ENCODE measurements around the gene CCDC81.

The CCDC81 gene

DNA sequence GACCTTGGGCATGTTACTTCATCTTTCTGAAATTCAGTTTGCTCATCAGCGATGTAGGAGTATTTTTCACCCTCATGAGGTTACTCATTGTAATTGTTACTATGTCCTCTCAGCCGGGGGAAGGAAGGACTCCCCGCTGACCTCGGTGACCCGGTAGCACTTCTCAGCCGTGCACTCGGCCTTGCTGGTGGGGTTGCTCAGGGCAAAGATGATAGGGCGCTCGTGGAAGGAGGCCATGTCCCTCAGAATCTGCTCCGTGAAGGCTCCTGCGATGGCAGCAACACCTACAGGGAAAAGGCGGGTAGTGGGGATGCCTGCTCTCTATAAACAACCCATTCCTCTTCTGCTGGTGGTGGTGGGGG lies 72.2 kb downstream of the CCDC81 start:
- Histone ChIP-seq H4K8ac (ENCODE audit: low read depth, low read length) (no peak overlapping the region), H2BK12ac (ENCODE audit: low read length) (no peak overlapping the region), H4K12ac (ENCODE audit: low read depth, low read length) (no peak overlapping the region), H3K4me1 (ENCODE audit: control insufficient read depth in 1 of 2, insufficient read depth in 2 of 2, low read length in 2 of 2) (peaks cover 0 to 10% of the 10 kb centered on the region in 2 experiments), H3K4ac (ENCODE audit: low read depth, low read length) (no peak overlapping the region), H3K14ac (ENCODE audit: low read length) (no peak overlapping the region), H2BK120ac (ENCODE audit: insufficient read depth, low read length, poor library complexity) (no peak overlapping the region), H3K79me1 (ENCODE audit: low read length) (no peaks in the 10 kb centered on the region), H3K36me3 (ENCODE audit: control insufficient read depth in 1 of 2, insufficient read depth in 2 of 2, low read length in 2 of 2) (no peaks in the 10 kb centered on the region), H2AFZ (ENCODE audit: insufficient read depth, low read length, poor library complexity) (no peak overlapping the region), H3K79me2 (ENCODE audit: control insufficient read depth, insufficient read depth, low read length, poor library complexity) (no peaks in the 10 kb centered on the region), H2BK5ac (ENCODE audit: low read depth, low read length, poor library complexity) (no peak overlapping the region), H3K27me3 (ENCODE audit: insufficient read depth, low read length) (no peaks in the 10 kb centered on the region), H3K23ac (ENCODE audit: low read length) (no peak overlapping the region), H3K18ac (ENCODE audit: low read length) (no peak overlapping the region), H4K91ac (ENCODE audit: low read depth, low read length) (no peak overlapping the region), H3K9me3 (ENCODE audit: insufficient read depth, low read depth, low read length) (no peaks in the 10 kb centered on the region), H3K4me2 (ENCODE audit: low read length) (no peak overlapping the region), H3K27ac (ENCODE audit: low read depth, low read length) (no peak overlapping the region), H3K9ac (ENCODE audit: low read length) (no peak overlapping the region), H3K4me3 (ENCODE audit: low read depth, low read length) (no peak overlapping the region), H2AK5ac (ENCODE audit: low read length) (no peak overlapping the region)
- DNase-seq, result no peak
- no CpG with 5 or more reads among the region's 12 CpGs for WGBS (ENCODE audit: extremely low coverage, insufficient coverage, insufficient read length)

DNA sequence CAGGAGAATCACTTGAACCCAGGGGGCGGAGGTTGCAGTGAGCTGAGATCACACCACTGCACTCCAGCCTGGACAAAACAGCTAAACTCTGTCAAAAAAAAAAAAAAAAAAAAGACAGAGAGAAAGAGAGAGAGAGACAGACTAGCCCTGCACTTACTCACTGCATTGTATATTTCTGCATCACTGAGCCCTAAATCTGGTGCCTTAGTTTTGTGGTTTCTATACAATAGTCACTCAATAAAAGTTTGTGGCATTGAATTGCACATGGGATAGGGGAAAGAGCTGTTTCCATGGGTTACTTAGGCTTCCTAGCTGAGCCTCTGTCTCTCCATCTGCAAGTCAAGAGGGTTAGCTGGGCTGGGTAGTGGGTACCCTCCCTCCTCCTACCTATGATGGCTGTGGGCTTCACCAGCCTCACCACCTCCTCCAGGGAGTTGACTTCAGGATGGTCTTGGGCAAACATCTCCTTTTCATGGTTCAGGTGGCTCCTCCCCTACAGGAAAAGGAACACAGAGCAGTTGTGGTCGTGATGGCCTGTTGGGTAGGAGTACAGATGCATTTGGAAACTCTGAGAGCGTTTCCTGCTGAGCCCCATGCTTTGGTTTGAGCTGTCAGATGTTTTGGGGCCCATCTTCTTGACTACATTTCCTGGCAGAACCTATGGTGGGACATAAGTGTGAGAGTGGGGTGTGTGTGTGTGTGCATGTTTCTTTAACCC lies 73.2 kb downstream of the CCDC81 start:
- H3K9me3 ChIP-seq (ENCODE audit: insufficient read depth, low read depth, low read length), result no peaks in the 10 kb centered on the region
- no peak overlapping the region for H4K12ac ChIP-seq (ENCODE audit: low read depth, low read length)
- H3K79me2 ChIP-seq (ENCODE audit: control insufficient read depth, insufficient read depth, low read length, poor library complexity), result no peaks in the 10 kb centered on the region
- H2AFZ ChIP-seq (ENCODE audit: insufficient read depth, low read length, poor library complexity), result no peak overlapping the region
- H3K4me3 ChIP-seq (ENCODE audit: low read depth, low read length), result no peak overlapping the region
- no peak overlapping the region for H3K18ac ChIP-seq (ENCODE audit: low read length)
- no peak for DNase-seq
- no peak overlapping the region for H4K8ac ChIP-seq (ENCODE audit: low read depth, low read length)
- no peaks in the 10 kb centered on the region for H3K27me3 ChIP-seq (ENCODE audit: insufficient read depth, low read length)
- H4K91ac ChIP-seq (ENCODE audit: low read depth, low read length), result no peak overlapping the region
- H2BK12ac ChIP-seq (ENCODE audit: low read length), result no peak overlapping the region
- no peak overlapping the region for H3K9ac ChIP-seq (ENCODE audit: low read length)
- H3K36me3 ChIP-seq (ENCODE audit: control insufficient read depth in 1 of 2, insufficient read depth in 2 of 2, low read length in 2 of 2), result no peaks in the 10 kb centered on the region
- H3K4me1 ChIP-seq (ENCODE audit: control insufficient read depth in 1 of 2, insufficient read depth in 2 of 2, low read length in 2 of 2), result peaks cover 0 to 2% of the 10 kb centered on the region in 2 experiments
- H3K4me2 ChIP-seq (ENCODE audit: low read length), result no peak overlapping the region
- H3K23ac ChIP-seq (ENCODE audit: low read length), result no peak overlapping the region
- WGBS (ENCODE audit: extremely low coverage, insufficient coverage, insufficient read length), result no CpG with 5 or more reads among the region's 3 CpGs
- H3K79me1 ChIP-seq (ENCODE audit: low read length), result no peaks in the 10 kb centered on the region
- H2BK5ac ChIP-seq (ENCODE audit: low read depth, low read length, poor library complexity), result no peak overlapping the region
- no peak overlapping the region for H3K14ac ChIP-seq (ENCODE audit: low read length)
- H2BK120ac ChIP-seq (ENCODE audit: insufficient read depth, low read length, poor library complexity), result no peak overlapping the region
- H3K4ac ChIP-seq (ENCODE audit: low read depth, low read length), result no peak overlapping the region
- no peak overlapping the region for H3K27ac ChIP-seq (ENCODE audit: low read depth, low read length)
- H2AK5ac ChIP-seq (ENCODE audit: low read length), result no peak overlapping the region

DNA sequence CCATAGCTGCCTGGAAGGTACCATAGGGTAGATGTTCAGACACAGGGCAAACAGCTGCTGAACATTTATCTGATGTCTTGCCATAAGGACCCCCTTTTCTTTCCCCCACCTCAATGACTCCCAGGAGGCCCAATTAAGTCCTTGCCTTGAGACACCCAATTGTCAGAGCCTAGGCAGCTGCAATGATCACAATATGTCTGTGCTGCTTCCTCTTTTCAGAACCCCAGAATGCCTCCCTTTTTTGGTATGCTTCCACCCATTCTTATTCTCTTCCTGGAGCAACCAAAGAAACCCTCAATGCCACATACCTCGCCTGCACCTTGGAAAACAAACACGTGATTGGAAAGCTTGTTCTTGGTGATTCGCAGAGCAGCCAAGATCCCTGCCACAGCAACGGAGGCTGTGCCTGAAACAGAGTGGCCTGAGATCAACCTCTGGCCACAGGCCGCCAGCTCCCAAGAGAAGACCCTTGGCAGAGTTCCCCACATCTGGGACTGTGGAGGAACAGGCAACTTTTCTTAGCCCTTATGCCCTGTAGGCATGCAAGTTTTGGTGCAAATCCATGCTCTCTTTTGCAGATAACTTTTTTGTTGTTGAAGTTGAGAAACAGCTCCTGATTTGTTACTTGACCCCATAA lies 75.4 kb downstream of the CCDC81 start:
- Histone ChIP-seq H3K36me3 (ENCODE audit: control insufficient read depth in 1 of 2, insufficient read depth in 2 of 2, low read length in 2 of 2) (no peaks in the 10 kb centered on the region), H3K9me3 (ENCODE audit: insufficient read depth, low read depth, low read length) (no peaks in the 10 kb centered on the region), H4K12ac (ENCODE audit: low read depth, low read length) (no peak overlapping the region), H2AFZ (ENCODE audit: insufficient read depth, low read length, poor library complexity) (no peak overlapping the region), H3K27me3 (ENCODE audit: insufficient read depth, low read length) (no peaks in the 10 kb centered on the region), H3K4me1 (ENCODE audit: control insufficient read depth in 1 of 2, insufficient read depth in 2 of 2, low read length in 2 of 2) (peaks cover 0 to 2% of the 10 kb centered on the region in 2 experiments), H2BK120ac (ENCODE audit: insufficient read depth, low read length, poor library complexity) (no peak overlapping the region), H2AK5ac (ENCODE audit: low read length) (no peak overlapping the region), H2BK12ac (ENCODE audit: low read length) (no peak overlapping the region), H2BK5ac (ENCODE audit: low read depth, low read length, poor library complexity) (no peak overlapping the region), H3K4me2 (ENCODE audit: low read length) (no peak overlapping the region), H4K91ac (ENCODE audit: low read depth, low read length) (no peak overlapping the region), H3K18ac (ENCODE audit: low read length) (no peak overlapping the region), H3K79me1 (ENCODE audit: low read length) (peaks cover 3% of the 10 kb centered on the region), H3K79me2 (ENCODE audit: control insufficient read depth, insufficient read depth, low read length, poor library complexity) (no peaks in the 10 kb centered on the region), H4K8ac (ENCODE audit: low read depth, low read length) (no peak overlapping the region), H3K23ac (ENCODE audit: low read length) (no peak overlapping the region), H3K27ac (ENCODE audit: low read depth, low read length) (no peak overlapping the region), H3K14ac (ENCODE audit: low read length) (no peak overlapping the region), H3K4me3 (ENCODE audit: low read depth, low read length) (no peak overlapping the region), H3K9ac (ENCODE audit: low read length) (no peak overlapping the region), H3K4ac (ENCODE audit: low read depth, low read length) (no peak overlapping the region)
- no CpG with 5 or more reads among the region's 5 CpGs for WGBS (ENCODE audit: extremely low coverage, insufficient coverage, insufficient read length)
- DNase-seq, result no peak

DNA sequence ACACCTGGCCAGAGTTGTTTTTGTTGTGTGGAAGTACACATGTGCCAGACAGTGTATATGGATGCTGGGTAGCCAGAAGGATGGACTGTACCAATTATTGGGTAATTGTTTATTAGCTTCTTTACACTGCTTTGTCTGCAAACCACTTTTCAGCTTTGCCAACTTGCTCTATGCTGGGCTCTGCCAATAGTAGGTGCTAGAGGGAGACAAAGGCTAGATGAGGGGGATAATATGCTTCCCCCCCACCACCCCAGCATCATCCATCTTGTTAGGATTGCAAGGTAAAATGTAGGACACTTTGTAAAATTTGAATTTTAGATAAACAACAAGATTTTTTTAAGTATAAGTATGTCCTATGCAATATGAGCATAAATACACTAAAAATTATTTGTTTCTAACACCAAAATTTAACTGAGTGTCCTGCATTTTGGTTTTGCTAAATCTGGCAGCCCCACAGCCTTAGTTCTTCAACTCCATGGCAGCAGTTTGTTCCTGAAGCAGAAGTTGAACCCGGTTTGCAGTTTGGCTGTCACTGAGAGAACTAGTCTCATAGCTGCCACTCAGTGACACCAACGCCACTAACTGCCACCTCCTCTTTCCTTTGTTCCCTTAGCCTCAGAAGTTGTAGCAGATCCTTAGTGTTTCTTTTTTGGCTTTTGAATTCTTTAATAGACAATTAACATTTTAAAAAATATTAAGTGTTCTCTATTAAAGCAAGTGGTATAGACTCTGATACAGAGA lies 78.8 kb downstream of the CCDC81 start:
- Histone ChIP-seq H3K79me1 (ENCODE audit: low read length) (peaks cover 19% of the 10 kb centered on the region), H2AFZ (ENCODE audit: insufficient read depth, low read length, poor library complexity) (no peak overlapping the region), H2BK120ac (ENCODE audit: insufficient read depth, low read length, poor library complexity) (no peak overlapping the region), H3K23ac (ENCODE audit: low read length) (no peak overlapping the region), H3K4me2 (ENCODE audit: low read length) (no peak overlapping the region), H2AK5ac (ENCODE audit: low read length) (no peak overlapping the region), H3K18ac (ENCODE audit: low read length) (no peak overlapping the region), H3K36me3 (ENCODE audit: control insufficient read depth in 1 of 2, insufficient read depth in 2 of 2, low read length in 2 of 2) (no peaks in the 10 kb centered on the region), H2BK5ac (ENCODE audit: low read depth, low read length, poor library complexity) (no peak overlapping the region), H3K14ac (ENCODE audit: low read length) (no peak overlapping the region), H4K8ac (ENCODE audit: low read depth, low read length) (no peak overlapping the region), H3K27me3 (ENCODE audit: insufficient read depth, low read length) (no peaks in the 10 kb centered on the region), H3K79me2 (ENCODE audit: control insufficient read depth, insufficient read depth, low read length, poor library complexity) (no peaks in the 10 kb centered on the region), H3K9me3 (ENCODE audit: insufficient read depth, low read depth, low read length) (no peaks in the 10 kb centered on the region), H3K4me3 (ENCODE audit: low read depth, low read length) (no peak overlapping the region), H2BK12ac (ENCODE audit: low read length) (no peak overlapping the region), H3K27ac (ENCODE audit: low read depth, low read length) (no peak overlapping the region), H3K4me1 (ENCODE audit: control insufficient read depth in 1 of 2, insufficient read depth in 2 of 2, low read length in 2 of 2) (peaks cover 4 to 8% of the 10 kb centered on the region in 2 experiments), H4K91ac (ENCODE audit: low read depth, low read length) (no peak overlapping the region), H3K9ac (ENCODE audit: low read length) (no peak overlapping the region), H3K4ac (ENCODE audit: low read depth, low read length) (no peak overlapping the region), H4K12ac (ENCODE audit: low read depth, low read length) (no peak overlapping the region)
- no peak for DNase-seq
- no CpG with 5 or more reads among the region's 2 CpGs for WGBS (ENCODE audit: extremely low coverage, insufficient coverage, insufficient read length)
